H9 (cell line): ENCODE measurements around the gene CPT1A. TPM values are rescaled to one million over a fixed set of nuclear protein-coding genes. Genes with fewer than 3 reads are reported as not detected.

Source experiments
- DNase-seq: peaks from one replicate; pipeline ENCODE4 v3.0.0-alpha.2; 2017
- H2AFZ ChIP-seq: one replicate; pipeline ENCODE4 v1.6.1; 2013; ENCODE audit warnings: mild to moderate bottlenecking, low read length, control low read depth, moderate library complexity
- H2AK5ac ChIP-seq: 2 replicates; pipeline ENCODE4 v1.6.1; 2013; ENCODE audit warnings: low read length, control low read depth, mixed read lengths; ENCODE audit not compliant: insufficient read length
- H2BK120ac ChIP-seq: one replicate; pipeline ENCODE4 v1.6.1; 2013; ENCODE audit warnings: low read depth, mild to moderate bottlenecking, low read length, control low read depth, inconsistent platforms; ENCODE audit not compliant: poor library complexity, severe bottlenecking
- H2BK12ac ChIP-seq: 2 replicates; pipeline ENCODE4 v1.6.1; 2013; ENCODE audit warnings: low read length, control low read depth, mixed read lengths, low read depth; ENCODE audit not compliant: insufficient read length
- H2BK15ac ChIP-seq: 2 replicates; pipeline ENCODE4 v1.6.1; 2013; ENCODE audit warnings: low read depth, low read length, control low read depth
- H2BK20ac ChIP-seq: one replicate; pipeline ENCODE4 v1.6.1; 2013; ENCODE audit warnings: low read depth, mild to moderate bottlenecking, low read length, control low read depth, inconsistent platforms; ENCODE audit not compliant: poor library complexity, severe bottlenecking
- H2BK5ac ChIP-seq: 2 replicates; pipeline ENCODE4 v1.6.1; 2013; ENCODE audit warnings: low read length, control low read depth, mixed read lengths; ENCODE audit not compliant: insufficient read length
- H3K14ac ChIP-seq: 2 replicates; pipeline ENCODE4 v1.6.1; 2013; ENCODE audit warnings: low read length, control low read depth; ENCODE audit not compliant: insufficient read depth
- H3K18ac ChIP-seq: 2 replicates; pipeline ENCODE4 v1.6.1; 2013; ENCODE audit warnings: low read depth, mild to moderate bottlenecking, mixed read lengths, low read length, control low read depth; ENCODE audit not compliant: insufficient read length
- H3K23ac ChIP-seq: 2 replicates; pipeline ENCODE4 v1.6.1; 2013; ENCODE audit warnings: low read length, control low read depth, mixed read lengths, low read depth; ENCODE audit not compliant: insufficient read length
- H3K23me2 ChIP-seq: 2 replicates; pipeline ENCODE4 v1.6.1; 2013; ENCODE audit warnings: low read depth, mild to moderate bottlenecking, mixed read lengths, low read length, control low read depth; ENCODE audit not compliant: insufficient read length, poor library complexity, severe bottlenecking
- H3K27ac ChIP-seq: 2 replicates; pipeline ENCODE4 v1.5.1; 2013; ENCODE audit warnings: low read length, control low read depth, mixed read lengths, low read depth; ENCODE audit not compliant: insufficient read length
- H3K27me3 ChIP-seq: 2 replicates; pipeline ENCODE4 v1.6.1; 2013; ENCODE audit warnings: low read length, control low read depth, inconsistent platforms; ENCODE audit not compliant: insufficient read depth
- H3K4ac ChIP-seq: 2 replicates; pipeline ENCODE4 v1.6.1; 2013; ENCODE audit warnings: low read depth, mild to moderate bottlenecking, control low read depth, inconsistent platforms, low read length, moderate library complexity
- H3K4me1 ChIP-seq: 2 replicates; pipeline ENCODE4 v1.6.1; 2013; ENCODE audit warnings: low read length, control low read depth, inconsistent platforms; ENCODE audit not compliant: insufficient read depth
- H3K4me2 ChIP-seq: 2 replicates; pipeline ENCODE4 v1.6.1; 2013; ENCODE audit warnings: low read length, control low read depth, mixed read lengths; ENCODE audit not compliant: insufficient read length, insufficient read depth
- H3K56ac ChIP-seq: 2 replicates; pipeline ENCODE4 v1.6.1; 2013; ENCODE audit warnings: low read depth, mild to moderate bottlenecking, mixed read lengths, low read length, control low read depth; ENCODE audit not compliant: insufficient read length
- H3K79me1 ChIP-seq: 2 replicates; pipeline ENCODE4 v1.6.1; 2013; ENCODE audit warnings: low read depth, mild to moderate bottlenecking, moderate library complexity, low read length, control low read depth, inconsistent platforms; ENCODE audit not compliant: insufficient read depth, poor library complexity, severe bottlenecking
- H3K79me2 ChIP-seq: 2 replicates; pipeline ENCODE4 v1.6.1; 2013; ENCODE audit warnings: low read length, control low read depth, inconsistent platforms; ENCODE audit not compliant: insufficient read depth
- H3K9ac ChIP-seq: 2 replicates; pipeline ENCODE4 v1.6.1; 2013; ENCODE audit warnings: low read length, control low read depth, mixed read lengths; ENCODE audit not compliant: insufficient read length; ENCODE audit errors: extremely low read depth
- H3K9me3 ChIP-seq: one replicate; pipeline ENCODE4 v1.6.1; 2013; ENCODE audit warnings: low read depth, low read length, inconsistent platforms; ENCODE audit not compliant: control insufficient read depth
- H3T11ph ChIP-seq: one replicate; pipeline ENCODE4 v1.6.1; 2013; ENCODE audit warnings: mild to moderate bottlenecking, low read length, control low read depth, inconsistent platforms
- H4K20me1 ChIP-seq: one replicate; pipeline ENCODE4 v1.6.1; 2013; ENCODE audit not compliant: control insufficient read depth, insufficient read length, insufficient read depth
- H4K5ac ChIP-seq: 2 replicates; pipeline ENCODE4 v1.6.1; 2013; ENCODE audit warnings: low read depth, mild to moderate bottlenecking, mixed read lengths, low read length, control low read depth; ENCODE audit not compliant: insufficient read length
- H4K8ac ChIP-seq: replicated peaks from 2 replicates; pipeline ENCODE4 v1.6.1; 2013; ENCODE audit warnings: low read length, control low read depth, mixed read lengths, low read depth; ENCODE audit not compliant: insufficient read length
- H4K91ac ChIP-seq: 2 replicates; pipeline ENCODE4 v1.6.1; 2013; ENCODE audit warnings: low read depth, mild to moderate bottlenecking, moderate library complexity, mixed read lengths, low read length, control low read depth; ENCODE audit not compliant: insufficient read length
- H3K27ac Mint-ChIP-seq, 3 experiments: 2 replicates in 2 of 3; 3 replicates in 1 of 3; pipeline ENCODE4 v1.8.0; 2020 to 2021; ENCODE audit warnings: mixed read lengths in 3 of 3, mild to moderate bottlenecking in 1 of 3, moderate library complexity in 1 of 3
- H3K27me3 Mint-ChIP-seq: 2 replicates; pipeline ENCODE4 v1.8.0; 2021; ENCODE audit warnings: low read depth, mild to moderate bottlenecking, moderate library complexity, mixed read lengths
- H3K36me3 Mint-ChIP-seq, 3 experiments: 2 replicates in 2 of 3; 3 replicates in 1 of 3; pipeline ENCODE4 v1.8.0; 2020 to 2021; ENCODE audit warnings: low read depth in 3 of 3, mixed read lengths in 3 of 3; ENCODE audit not compliant: insufficient read depth in 1 of 3
- H3K4me1 Mint-ChIP-seq, 2 experiments: 2 replicates each; pipeline ENCODE4 v1.8.0; 2020; ENCODE audit warnings: mixed read lengths in 2 of 2
- H3K4me3 Mint-ChIP-seq, 2 experiments: 2 replicates in 1 of 2; 3 replicates in 1 of 2; pipeline ENCODE4 v1.8.0; 2020 to 2021; ENCODE audit warnings: mild to moderate bottlenecking in 2 of 2, mixed read lengths in 2 of 2, moderate library complexity in 1 of 2
- H3K9me3 Mint-ChIP-seq, 2 experiments: 2 replicates in 1 of 2; 3 replicates in 1 of 2; pipeline ENCODE4 v1.8.0; 2020; ENCODE audit warnings: mild to moderate bottlenecking in 2 of 2, mixed read lengths in 2 of 2, moderate library complexity in 1 of 2
- CTCF ChIP-seq: fragments of 200-600 bp; sonication (generic); conservative IDR thresholded peaks from 3 replicates; pipeline ENCODE4 v1.8.0; 2021; ENCODE audit warnings: antibody characterized with exemption, mild to moderate bottlenecking
- WGBS: extraction: QIAGEN DNeasy Blood & Tissue Kit; methylation state at CpG from one replicate; pipeline ENCODE4 v1.1.7; 2013; ENCODE audit warnings: missing lambda C conversion rate, low lambda C conversion rate, mixed read lengths; ENCODE audit not compliant: insufficient read length; ENCODE audit errors: extremely low coverage; 5-methylcytosine and 5-hydroxymethylcytosine counted together
- total RNA-seq: library from RNA; stranded (reverse); gene quantifications from 2 replicates; pipeline ENCODE4 v1.2.1, GENCODE V29; 2021

Gene CPT1A
- total RNA-seq, 1 experiment from 2014 or later: 7.5 TPM

GRCh38 chr11:68835749-68836148 lies 6.0 kb downstream of the CPT1A start:
- H2AK5ac ChIP-seq: no peak overlapping the region
- no peaks in the 10 kb centered on the region for H3K9me3 ChIP-seq
- Mint-ChIP-seq H3K4me3 (no peak overlapping the region), H3K4me1 (peaks cover 21 to 26% of the 10 kb centered on the region in 2 experiments), H3K9me3 (no peaks in the 10 kb centered on the region), H3K36me3 (no peaks in the 10 kb centered on the region), H3K27me3 (peaks cover 44% of the 10 kb centered on the region), H3K27ac (no peak overlapping the region)
- WGBS: no CpG with 5 or more reads among the region's 4 CpGs
- H3K4ac ChIP-seq: no peak overlapping the region
- H4K91ac ChIP-seq: no peak overlapping the region
- no peak overlapping the region for H2BK12ac ChIP-seq
- no peak overlapping the region for H3K9ac ChIP-seq
- H3T11ph ChIP-seq: no peak overlapping the region
- H3K79me1 ChIP-seq: no peaks in the 10 kb centered on the region
- H2BK120ac ChIP-seq: no peak overlapping the region
- H4K5ac ChIP-seq: no peak overlapping the region
- no peak overlapping the region for H3K56ac ChIP-seq
- H3K4me2 ChIP-seq: no peak overlapping the region
- H3K14ac ChIP-seq: no peak overlapping the region
- H3K23ac ChIP-seq: no peak overlapping the region
- H3K27me3 ChIP-seq: no peaks in the 10 kb centered on the region
- H2BK20ac ChIP-seq: no peak overlapping the region
- no peak overlapping the region for H3K27ac ChIP-seq
- H3K23me2 ChIP-seq: peaks cover 8% of the 10 kb centered on the region
- H2AFZ ChIP-seq: no peak overlapping the region
- H3K18ac ChIP-seq: no peak overlapping the region
- no peak overlapping the region for H2BK5ac ChIP-seq
- H2BK15ac ChIP-seq: no peak overlapping the region
- no peak for TF ChIP-seq CTCF
- H3K79me2 ChIP-seq: no peaks in the 10 kb centered on the region
- no peak for DNase-seq
- no peaks in the 10 kb centered on the region for H4K20me1 ChIP-seq
- peaks cover under 1% of the 10 kb centered on the region; the same call in 1 of the 2 replicates for H3K4me1 ChIP-seq
- no peak overlapping the region for H4K8ac ChIP-seq
